T-helper 2 cell treated with Interferon-gamma antibody and Interleukin-4, amounts not matched to agents 100 ng/mL and 5 ng/mL, for 36 hours (primary cell): Measurements from ENCODE around the gene CRIP2. TPM values are rescaled to one million over a fixed set of nuclear protein-coding genes. Genes with fewer than 3 reads are reported as not detected.

ENCODE experiments used
- intact Hi-C: fragments of 100-400 bp; cut with micrococcal nuclease; formaldehyde crosslinking; loops from one replicate; pipeline ENCODE4 v1.15.1; 2023
- total RNA-seq: library from RNA; stranded (reverse); gene quantifications from 2 replicates; pipeline ENCODE4 v1.2.3, GENCODE V29; 2022

Gene CRIP2
- total RNA-seq, 1 donor from 2014 or later, result 1.5 TPM

- intact Hi-C loops, result no loop called here
Measured at GRCh38 chr14:105444859-105445258, 29.8 kb upstream of the CRIP2 start.

- intact Hi-C loops, result no loop called here
Measured at GRCh38 chr14:105445290-105445689, 29.3 kb upstream of the CRIP2 start.

GRCh38 chr14:105445901-105446845 lies 28.4 kb upstream of the CRIP2 start:
- intact Hi-C loops, result no loop called here

GRCh38 chr14:105446971-105447370 lies 27.6 kb upstream of the CRIP2 start:
- intact Hi-C loops, result no loop called here

DNA sequence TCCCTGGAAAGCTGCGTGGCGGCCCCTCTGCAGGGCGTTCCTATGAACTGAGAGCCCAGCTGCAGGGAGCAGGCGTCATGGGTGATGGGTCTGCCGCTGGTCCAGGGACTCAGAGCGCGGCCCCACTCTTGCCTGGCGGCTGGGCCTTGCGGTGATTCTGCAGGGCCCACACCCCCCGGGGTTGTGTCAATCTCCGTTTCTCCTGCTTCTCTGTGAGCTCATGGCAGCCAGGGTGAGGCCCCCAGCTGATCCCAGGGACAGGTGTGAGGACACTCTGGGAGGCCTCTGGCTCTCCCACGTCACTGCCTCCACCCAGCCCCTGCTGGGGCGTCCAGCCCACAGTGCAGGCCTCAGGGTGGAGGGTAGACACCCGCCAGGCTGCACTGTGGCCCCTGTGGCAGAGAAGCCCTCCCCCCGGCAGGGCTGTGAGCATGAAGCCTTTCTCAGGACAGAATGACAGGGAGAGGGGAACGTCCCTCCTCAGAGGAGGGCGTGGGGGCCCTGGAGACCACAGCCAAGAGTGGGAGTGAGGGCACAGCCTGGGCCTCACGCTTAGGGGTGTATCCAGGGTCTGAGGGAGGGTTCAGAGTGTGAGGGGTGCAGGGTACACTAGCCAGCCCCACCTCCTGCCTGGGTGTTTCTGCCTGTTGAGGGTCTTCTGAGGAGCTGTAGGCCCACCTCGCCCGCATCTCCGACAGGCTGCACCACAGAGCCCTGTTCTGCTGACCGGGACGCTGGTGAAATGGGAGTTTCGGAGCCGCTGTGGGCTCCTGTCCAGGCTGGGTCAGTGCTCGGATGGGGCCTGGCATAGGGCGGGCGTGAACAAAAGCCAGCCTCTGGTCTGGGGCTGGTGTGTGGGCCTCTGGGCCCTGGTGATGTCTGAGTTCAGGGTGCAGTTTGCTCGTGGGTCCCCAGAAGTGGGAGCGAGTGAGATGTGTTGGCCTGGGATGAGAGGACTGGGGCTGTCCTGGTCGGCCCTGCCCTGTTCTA lies 26.7 kb upstream of the CRIP2 start:
- intact Hi-C loops, result loop anchor here (1.0 to 2.0 kb wide), 3 partner anchors 43 to 79 kb away; partner anchors contain the start of genes TEDC1 and TMEM121

DNA sequence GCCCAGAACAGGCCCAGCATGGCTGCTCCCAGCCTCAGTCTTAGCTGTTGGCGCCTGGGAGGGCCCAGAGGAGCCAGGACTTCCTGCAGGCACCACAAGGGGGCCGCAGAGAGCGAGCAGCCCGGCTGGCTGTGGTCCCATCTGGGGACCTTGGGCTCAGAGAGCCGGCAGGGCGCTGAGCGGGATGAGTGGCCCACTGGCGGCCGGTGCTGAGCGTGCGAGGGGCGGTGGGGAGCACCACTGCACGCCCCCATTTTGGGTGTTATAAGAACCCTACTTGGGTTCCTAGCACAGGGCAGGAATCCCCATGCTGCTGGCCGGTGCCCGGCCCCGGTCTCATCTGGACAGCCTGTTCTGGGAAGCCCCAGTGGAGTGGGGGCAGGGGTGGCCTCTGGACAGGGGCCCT lies 25.9 kb upstream of the CRIP2 start:
- intact Hi-C loops, result loop anchor here (1.0 to 2.0 kb wide), 3 partner anchors 43 to 78 kb away; partner anchors contain the start of genes TEDC1 and TMEM121

DNA sequence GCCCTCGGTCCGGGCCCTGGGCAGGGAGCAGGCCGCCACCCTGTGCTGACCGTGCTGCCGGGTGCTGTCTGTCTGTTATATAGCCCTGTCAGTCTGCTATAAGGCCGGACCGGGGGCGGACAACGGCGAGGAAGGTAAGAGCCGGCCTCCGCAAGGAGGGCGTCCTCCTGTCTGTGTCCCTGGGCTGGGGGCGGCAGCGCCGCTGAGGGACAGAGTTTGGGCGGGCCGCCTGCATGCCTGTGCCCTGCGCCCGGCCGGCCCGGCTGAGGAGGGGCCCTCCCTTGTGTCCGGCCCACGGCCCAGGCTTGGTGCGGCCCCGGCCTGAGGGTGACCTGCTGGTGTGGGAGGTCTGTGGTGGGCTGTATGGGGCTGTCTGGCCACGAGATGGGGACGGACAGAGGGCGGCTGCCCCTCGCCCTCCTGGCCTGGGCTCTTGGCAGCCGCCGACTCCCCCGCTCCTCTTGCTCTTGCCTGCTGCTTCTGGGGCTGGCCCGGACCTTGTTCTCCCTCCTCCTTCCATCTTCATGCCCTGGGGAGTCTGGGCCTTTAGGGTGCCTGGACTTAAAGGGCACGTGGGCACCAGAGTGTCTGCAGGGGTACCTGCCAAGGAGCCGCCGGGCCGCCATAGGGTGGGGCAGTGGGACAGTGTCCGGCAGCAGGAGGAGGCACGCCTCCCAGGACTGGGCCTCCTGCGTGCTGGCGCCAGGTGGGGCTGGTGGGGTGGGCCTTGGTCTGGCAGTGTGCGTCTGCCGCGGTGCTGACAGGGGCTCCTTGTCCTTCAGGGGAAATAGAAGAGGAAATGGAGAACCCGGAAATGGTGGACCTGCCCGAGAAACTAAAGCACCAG lies 25.1 kb upstream of the CRIP2 start:
- intact Hi-C loops, result loop anchor here (2.0 kb wide), 1 partner anchor 77 kb away; the partner anchor contains the start of gene TMEM121

DNA sequence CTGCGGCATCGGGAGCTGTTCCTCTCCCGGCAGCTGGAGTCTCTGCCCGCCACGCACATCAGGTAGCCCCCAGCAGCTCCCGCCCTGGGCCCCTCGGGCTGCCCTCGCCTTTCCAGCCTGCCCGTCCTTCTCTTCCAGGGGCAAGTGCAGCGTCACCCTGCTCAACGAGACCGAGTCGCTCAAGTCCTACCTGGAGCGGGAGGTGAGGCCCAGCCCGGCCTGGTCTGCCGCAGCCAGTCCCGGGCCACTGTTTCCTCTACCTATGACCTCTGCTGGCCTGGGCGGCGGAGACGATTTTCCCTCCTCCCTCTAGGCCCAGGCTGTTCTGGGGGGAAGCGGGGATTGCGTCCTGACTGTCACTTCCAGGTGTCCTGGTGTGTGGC lies 24.5 kb upstream of the CRIP2 start:
- intact Hi-C loops, result no loop called here

DNA sequence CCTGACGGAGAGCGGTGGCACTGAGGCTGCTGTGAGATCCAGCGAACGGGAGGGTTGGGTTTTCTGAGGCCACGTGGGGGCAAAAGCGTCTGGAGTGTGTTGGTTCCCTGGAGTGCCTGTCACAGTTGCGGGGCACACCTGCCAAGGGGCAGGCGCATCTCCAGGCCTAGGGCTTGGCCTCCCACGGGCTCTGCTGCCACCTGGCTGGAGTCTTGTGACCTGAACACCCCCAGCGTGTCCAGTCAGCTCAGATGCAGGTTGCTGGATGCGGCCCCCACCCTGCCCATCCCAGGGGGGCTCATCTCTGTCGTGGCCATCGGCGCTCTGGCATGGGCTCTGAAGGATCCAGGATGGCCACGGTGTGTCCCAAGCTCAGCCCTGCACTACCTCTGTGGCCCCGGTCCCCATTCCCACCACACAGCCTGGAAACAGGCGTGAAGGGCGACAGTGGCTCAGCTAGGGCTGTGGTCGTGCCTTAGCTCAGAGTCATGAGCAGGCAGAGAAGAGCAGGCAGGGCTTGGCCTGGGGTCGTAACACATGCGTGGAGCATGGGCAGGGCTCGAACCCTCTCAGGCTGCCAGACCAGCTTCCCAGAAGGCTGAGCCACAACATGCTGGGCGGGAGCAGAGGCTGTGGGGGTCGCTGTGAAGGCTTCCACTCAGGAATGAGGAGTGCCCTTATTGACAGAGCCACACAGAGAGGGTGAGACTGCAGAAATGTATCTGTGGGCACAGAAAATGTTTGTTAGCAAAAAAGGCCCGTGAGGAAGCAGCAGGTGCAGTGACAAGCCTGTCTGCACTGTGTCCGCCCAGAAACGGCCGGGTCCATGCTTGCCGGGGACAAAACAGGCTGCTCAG lies 23.5 kb upstream of the CRIP2 start:
- intact Hi-C loops, result no loop called here

DNA sequence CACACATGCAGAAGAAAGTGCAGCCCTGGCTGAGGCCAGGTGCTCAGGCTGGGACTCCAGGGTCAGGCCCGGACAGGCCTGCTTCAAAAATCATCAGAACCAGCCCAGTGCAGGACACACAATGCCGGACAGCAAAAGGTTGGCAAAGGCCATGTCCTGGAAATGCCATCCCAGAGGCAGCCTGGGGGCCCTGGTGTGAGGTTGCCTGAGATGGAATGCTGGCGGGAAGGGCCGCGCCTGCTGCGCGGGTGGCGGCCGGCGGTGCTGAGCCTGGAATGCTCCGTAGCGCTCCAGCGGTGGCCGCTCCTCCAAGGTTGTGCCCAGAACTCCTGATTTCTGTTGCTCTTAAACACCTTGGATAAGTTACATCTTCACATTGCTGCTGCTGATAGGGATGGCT lies 21.7 kb upstream of the CRIP2 start:
- intact Hi-C loops, result no loop called here

DNA sequence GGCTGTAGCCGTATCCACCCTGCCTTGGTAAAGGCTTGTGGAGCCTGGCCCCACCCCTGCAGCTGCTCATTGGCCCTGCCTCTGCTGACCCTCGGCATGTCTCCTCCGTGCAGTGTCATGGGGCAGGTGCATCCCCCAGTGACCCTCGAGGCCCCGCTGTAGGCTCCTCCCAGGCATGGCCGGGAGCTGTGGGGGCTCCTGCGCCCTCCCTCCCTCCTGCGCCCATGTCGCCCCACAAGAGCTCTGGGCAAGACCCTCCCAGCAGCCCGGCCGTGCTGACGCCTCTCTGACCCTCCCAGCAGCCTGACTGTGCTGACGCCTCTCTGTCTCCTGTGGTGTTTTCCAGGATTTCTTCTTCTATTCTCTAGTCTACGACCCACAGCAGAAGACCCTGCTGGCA lies 20.8 kb upstream of the CRIP2 start:
- intact Hi-C loops, result no loop called here

DNA sequence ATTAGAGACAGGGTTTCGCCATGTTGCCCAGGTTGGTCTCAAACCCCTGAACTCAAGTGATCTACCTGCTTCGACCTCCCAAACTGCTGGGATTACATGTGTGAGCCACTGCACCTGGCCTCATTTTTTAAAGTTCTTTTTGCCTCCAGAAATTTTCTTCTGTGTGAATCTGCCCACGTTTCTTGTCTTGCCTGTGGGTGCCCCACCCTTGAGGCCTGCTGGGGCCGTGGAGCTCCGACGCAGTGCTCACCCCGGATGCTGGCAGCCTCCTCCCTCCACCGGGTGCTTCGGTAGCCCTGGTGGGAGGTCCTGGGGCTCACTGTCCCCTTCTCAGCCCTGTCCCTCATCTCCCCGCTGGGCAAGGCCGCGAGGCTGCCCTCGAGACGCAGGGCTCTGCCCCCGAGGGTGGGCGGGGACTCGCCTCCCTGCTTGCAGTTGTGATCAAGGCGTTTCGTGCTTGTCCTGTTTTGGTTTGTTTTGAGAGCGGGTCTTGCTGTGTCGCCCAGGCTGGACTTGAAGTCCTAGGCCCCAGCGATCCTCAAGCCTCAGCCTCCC lies 19.5 kb upstream of the CRIP2 start:
- intact Hi-C loops, result no loop called here

DNA sequence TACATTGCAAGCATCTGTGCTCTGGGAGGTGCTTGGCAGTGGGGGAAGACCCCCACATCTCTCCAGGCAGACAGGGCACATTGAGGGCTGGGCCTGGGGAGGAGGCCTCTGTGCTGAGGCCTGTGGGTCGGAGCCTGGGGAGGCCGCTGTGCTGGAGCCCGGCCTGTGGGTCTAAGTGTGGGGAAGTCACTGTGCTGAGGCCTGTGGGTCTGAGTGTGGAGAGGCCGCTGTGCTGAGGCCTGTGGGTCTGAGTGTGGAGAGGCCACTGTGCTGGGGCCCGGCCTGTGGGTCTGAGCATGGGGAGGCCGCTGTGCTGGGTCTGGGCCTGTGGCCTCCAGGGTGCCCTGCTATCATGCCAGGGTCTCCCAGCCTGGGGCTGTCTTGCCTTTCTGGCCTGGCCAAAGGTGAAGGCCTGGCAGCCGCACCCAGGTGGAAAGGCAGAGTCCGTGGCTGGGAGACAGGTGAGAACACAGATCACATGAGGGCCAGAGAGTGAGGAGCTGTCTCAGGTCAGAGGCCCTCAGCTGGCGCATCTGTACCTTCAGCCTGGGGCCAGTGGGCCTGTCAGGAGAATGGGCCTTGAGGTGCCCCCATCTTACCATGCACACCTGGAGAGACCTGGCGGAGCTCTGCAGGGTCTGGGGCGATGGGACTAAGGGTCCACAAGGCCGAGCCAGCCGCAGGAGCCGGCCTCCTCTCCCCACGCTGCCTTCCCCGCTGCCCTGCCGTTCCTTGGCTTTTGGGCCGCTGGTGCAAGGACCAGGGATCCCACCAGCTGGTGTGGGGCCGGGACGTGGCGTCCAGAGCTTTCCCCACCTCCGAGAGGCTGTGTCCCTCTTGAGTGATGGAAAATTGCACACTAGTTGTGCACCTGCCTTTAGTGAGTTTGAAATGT lies 18.6 kb upstream of the CRIP2 start:
- intact Hi-C loops, result no loop called here

GRCh38 chr14:105456736-105457617 lies 17.6 kb upstream of the CRIP2 start:
- intact Hi-C loops, result no loop called here

DNA sequence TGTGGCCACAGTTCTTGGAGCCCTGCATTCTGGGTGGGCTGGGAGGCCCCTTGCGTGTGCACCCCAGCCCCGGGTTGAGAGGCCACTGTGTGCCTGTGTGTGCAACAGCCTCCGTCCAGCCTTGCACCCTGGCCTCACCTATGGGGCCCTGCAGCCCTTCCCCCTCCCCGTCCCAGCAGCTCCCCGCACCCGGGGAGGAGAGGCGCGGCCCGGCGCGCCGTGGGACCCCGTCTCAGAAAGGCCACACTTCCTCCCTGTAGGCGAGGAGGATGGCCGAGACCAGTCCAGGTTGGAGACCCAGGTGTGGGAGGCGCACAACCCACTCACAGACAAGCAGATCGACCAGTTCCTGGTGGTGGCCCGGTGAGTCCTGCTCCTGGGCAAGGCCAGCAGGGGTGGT lies 16.6 kb upstream of the CRIP2 start:
- intact Hi-C loops, result no loop called here

DNA sequence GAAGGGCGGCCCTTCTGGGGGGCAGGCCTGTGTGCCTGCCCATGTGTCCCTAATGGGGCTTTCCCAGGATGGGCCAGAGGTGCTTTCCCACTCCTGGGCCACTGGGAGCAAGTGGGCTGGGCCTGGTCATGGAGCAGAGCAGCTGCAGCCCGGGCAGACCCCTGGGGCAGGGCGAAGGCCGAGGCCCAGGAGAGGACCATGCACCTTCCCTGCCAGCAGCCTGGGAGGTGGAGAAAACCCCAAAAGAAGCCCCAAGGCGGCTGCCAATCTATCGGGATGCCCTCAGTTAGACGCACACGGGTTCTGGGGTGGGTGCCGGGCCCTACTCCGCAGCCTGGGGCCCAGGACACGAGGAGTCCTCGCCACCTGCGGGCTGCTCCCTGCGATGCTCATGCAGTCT lies 16.1 kb upstream of the CRIP2 start:
- intact Hi-C loops, result no loop called here

DNA sequence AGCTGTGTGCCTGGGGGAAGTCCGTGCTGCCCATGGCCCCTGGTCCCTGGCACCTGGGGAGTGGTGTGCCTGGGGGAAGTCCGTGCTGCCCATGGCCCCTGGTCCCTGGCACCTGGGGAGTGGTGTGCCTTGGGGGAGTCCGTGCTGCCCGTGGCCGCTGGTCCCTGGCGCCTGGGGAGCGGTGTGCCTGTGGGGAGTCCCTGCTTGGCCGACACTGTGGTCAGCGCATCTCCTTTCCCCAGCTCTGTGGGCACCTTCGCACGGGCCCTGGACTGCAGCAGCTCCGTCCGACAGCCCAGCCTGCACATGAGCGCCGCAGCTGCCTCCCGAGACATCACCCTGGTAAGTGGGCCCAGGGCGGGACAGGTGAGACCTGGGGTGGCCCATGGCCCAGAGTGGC lies 14.5 kb upstream of the CRIP2 start:
- intact Hi-C loops, result no loop called here

DNA sequence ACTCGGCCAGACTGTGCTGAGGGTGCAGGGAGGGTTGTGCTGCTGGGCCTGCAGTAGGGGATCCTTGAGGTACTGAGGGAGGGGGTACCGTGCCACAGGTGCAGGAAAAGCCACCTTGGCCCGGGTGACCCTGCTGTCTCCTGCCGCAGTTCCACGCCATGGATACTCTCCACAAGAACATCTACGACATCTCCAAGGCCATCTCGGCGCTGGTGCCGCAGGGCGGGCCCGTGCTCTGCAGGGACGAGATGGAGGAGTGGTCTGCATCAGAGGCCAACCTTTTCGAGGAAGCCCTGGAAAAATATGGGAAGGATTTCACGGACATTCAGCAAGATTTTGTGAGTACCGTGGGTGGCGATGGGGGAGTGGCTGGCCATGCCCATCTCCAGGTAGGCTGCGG lies 14.0 kb upstream of the CRIP2 start:
- intact Hi-C loops, result no loop called here
